ENCODE results near the gene INPP5B. TPM values are rescaled to one million over a fixed set of nuclear protein-coding genes. Genes with fewer than 3 reads are reported as not detected.

The INPP5B gene
- total RNA-seq, 1 experiment from 2014 or later, result 26.8 TPM

- TF ChIP-seq NFE2L1 (CRISPR knock-in tag; IDR thresholded peaks at IDR 0.05), result no peak
Observed at GRCh38 chr1:37824001-37824400, 122.9 kb downstream of the INPP5B start (continued).

GRCh38 chr1:37822906-37823815 is 123.7 kb downstream of the INPP5B start:
- H3K27ac Mint-ChIP-seq, result no peak overlapping the region
- DNase-seq (ENCODE audit: low spot score) (no peak), ATAC-seq (no peak)
- TF ChIP-seq PRRX2 (CRISPR knock-in tag; IDR thresholded peaks at IDR 0.05) (no peak), ZNF512 (CRISPR knock-in tag; IDR thresholded peaks at IDR 0.05; ENCODE audit: borderline replicate concordance) (no peak), ZNF671 (CRISPR knock-in tag; IDR thresholded peaks at IDR 0.05) (no peak), EMX1 (CRISPR knock-in tag; IDR thresholded peaks at IDR 0.05) (no peak), ATF2 (CRISPR knock-in tag; IDR thresholded peaks at IDR 0.05; ENCODE audit: borderline replicate concordance, low read depth) (no peak), ZNF396 (CRISPR knock-in tag; IDR thresholded peaks at IDR 0.05; ENCODE audit: borderline replicate concordance) (no peak), ATF1 (CRISPR knock-in tag; IDR thresholded peaks at IDR 0.05) (no peak), MLX (CRISPR knock-in tag; IDR thresholded peaks at IDR 0.05) (no peak), CREB1 (CRISPR knock-in tag; IDR thresholded peaks at IDR 0.05) (no peak), PRDM15 (CRISPR knock-in tag; IDR thresholded peaks at IDR 0.05) (no peak)
- no peaks in the 10 kb centered on the region for H3K9me3 Mint-ChIP-seq
- H3K4me3 Mint-ChIP-seq, result no peak overlapping the region
- no peaks in the 10 kb centered on the region for H3K27me3 Mint-ChIP-seq (ENCODE audit: low read depth)
- ChIA-PET CTCF (interaction anchor here (1.0 kb wide), 1 partner anchor 113 kb away, joined by 5 read pairs; no protein-coding TSS in a partner anchor), POLR2A (no interaction called here)
- H3K36me3 Mint-ChIP-seq, result peaks cover 28% of the 10 kb centered on the region
- no peaks in the 10 kb centered on the region for H3K4me1 Mint-ChIP-seq

GRCh38 chr1:37821481-37821880 is 125.4 kb downstream of the INPP5B start:
- H3K36me3 Mint-ChIP-seq, result peaks cover 26% of the 10 kb centered on the region
- TF ChIP-seq CTCF (IDR thresholded peaks at IDR 0.05) (no peak), MAX (CRISPR knock-in tag; IDR thresholded peaks at IDR 0.05) (no peak), ZNF512 (CRISPR knock-in tag; IDR thresholded peaks at IDR 0.05; ENCODE audit: borderline replicate concordance) (no peak), ATF3 (CRISPR knock-in tag; conservative IDR thresholded peaks at IDR 0.05) (no peak), IRF2 (CRISPR knock-in tag; IDR thresholded peaks at IDR 0.05; ENCODE audit: borderline replicate concordance, low read depth) (no peak), HMGA2 (CRISPR knock-in tag; IDR thresholded peaks at IDR 0.05) (no peak), ZNF232 (CRISPR knock-in tag; IDR thresholded peaks at IDR 0.05) (no peak), NFATC4 (CRISPR knock-in tag; IDR thresholded peaks at IDR 0.05) (no peak), EMX1 (CRISPR knock-in tag; IDR thresholded peaks at IDR 0.05) (no peak)

More at GRCh38 chr1:37821481-37821880, 125.4 kb downstream of the INPP5B start:
- ATAC-seq, result no peak
- no peaks in the 10 kb centered on the region for H3K9me3 Mint-ChIP-seq
- H3K27me3 Mint-ChIP-seq (ENCODE audit: low read depth), result no peaks in the 10 kb centered on the region
- H3K4me3 Mint-ChIP-seq, result no peak overlapping the region
- no peaks in the 10 kb centered on the region for H3K4me1 Mint-ChIP-seq
- ChIA-PET POLR2A (interaction anchor here (0.8 kb wide), 1 partner anchor 14 kb away, joined by 3 read pairs; the partner anchor contains the start of genes C1orf122 and YRDC), CTCF (no interaction called here)
- H3K27ac Mint-ChIP-seq, result no peak overlapping the region
- no peak for DNase-seq (ENCODE audit: low spot score)
